Stimulated activated CD4-positive, alpha-beta T cell treated with anti-CD3 and anti-CD28 coated beads, Interleukin-1b, Interleukin-23, amount 100 ng/mL, for 4 hours (primary cell): ENCODE measurements around the gene SAP25.
A peak's percentile ranks its signal among the peaks of the same experiment; 100 is the strongest.

ENCODE experiments used
- DNase-seq, 2 donors: peaks; one replicate each; pipeline ENCODE4 v3.0.0-alpha.2; 2020; ENCODE audit warnings: low read depth in 2 of 2

SAP25 gene

DNA sequence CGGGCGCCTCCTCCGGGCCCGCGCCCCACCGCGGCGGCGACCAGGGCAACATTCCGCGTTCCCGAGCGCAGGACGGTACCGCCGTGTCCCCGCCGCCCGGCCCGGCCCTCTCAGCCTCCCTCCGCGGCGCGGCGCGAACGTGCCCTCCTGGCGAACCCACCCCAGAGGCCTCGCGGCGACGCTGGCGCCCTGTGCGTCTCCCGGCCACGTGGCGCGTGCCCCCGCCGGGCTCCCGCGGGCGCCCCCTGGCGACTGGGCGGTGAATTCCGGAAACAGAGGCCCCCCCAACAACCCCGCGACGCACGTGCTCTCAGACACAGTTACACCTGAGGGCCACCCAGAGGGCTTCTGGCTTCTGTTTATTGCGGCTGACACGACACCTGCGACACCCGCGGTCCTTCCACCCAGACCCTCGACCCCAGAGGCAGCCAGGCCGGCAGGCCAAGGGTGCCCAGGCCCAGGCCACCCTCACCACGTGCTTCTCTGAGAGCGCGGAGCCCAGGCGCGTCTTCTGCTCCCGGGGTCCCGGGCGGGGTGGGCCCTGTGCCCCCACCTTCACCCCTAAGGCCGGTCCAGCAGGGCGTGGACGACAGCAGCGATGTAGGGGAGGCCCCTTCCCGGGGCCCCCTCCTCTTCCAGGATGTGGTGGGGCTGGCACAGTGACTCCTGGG lies at the start of gene SAP25:
SAP25 (minus strand) TSS at position 210 of the 671 bp plus-strand sequence; CDS start at position 52, 158 bp downstream.
- no peak for DNase-seq

DNA sequence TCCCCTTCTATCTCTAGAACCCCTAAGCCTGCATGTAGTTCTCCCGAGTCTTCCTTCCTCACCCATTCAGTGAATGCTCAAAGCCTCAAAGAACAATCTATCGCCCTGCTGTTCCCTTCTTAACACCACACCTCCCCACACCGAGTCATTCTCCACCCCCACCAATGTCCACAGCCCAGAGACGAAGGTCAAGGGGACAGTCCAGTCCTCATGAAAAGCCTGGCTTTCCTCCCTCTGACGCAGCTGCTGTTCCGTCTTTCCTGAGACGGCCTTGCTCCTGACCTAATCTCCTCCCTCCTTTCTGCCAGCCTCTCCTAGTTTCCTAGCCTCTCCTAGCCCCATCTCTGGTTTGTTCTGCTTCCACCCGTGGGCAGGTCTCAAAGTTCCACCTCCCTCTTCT lies 47.9 kb upstream of the SAP25 start:
- no peak for DNase-seq

DNA sequence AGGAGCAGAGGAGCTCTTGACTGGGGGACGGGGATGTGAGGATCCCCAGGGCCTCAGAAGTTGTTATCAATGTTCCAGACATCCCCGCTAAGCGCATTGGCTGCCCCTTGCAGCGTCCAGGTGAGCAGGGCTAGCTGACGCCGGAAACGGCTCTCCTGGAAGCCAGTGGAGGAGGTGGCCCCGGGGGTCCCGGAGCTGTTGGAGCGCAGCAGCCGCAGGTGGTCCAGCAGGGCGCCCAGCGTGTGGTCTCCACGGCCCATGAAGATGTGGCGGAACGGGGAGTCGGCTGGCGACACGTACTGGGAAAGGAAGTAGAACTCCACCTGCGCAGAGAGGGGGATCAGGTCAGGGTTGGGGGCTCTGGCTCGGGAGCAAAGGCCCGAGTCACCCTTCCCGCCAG lies 47.1 kb upstream of the SAP25 start:
- no peak for DNase-seq

DNA sequence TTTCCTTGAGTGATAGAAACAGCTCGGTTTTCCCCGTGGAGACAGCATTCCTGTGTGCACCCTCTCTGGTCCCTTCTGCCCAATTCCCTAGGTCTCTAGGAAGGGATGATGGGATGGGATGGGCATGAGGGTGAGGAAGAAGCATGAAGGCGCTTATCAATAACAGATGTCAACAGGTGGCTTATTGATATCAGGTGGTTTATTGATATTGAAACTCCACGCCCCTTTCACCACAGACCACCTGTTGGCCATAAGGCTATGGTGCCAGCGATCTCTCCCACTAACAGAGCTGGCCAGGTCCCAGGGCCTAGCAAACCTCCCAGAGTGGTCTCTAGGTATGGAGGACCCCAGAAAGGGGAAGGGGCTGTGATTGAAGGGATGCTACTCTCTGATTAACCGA lies 46.5 kb upstream of the SAP25 start:
- no peak for DNase-seq

DNA sequence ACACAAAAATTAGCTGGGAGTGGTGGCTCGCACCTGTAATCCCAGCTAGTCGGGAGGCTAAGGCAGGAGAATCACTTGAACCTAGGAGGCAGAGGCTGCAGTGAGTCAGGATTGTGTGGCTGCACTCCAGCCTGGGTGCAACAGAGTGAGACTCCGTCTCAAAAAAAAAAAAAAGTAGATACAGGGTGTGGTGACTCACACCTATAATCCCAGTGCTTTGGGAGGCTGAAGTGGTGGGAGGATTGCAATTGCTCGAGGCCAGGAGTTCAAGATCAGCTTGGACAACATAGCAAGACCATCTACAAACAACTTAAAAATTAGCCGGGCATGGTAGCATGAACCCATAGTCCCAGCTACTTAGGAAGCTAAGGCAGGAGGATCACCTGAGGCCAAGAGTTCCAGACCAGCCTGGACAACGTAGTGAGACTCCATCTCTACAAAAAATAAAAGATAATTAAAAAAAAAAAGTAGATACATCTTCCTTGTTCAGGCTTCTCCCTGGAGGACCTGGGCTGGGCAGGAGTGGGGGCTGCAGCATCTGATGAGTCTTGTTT lies 40.7 kb upstream of the SAP25 start:
- DNase-seq: no peak

DNA sequence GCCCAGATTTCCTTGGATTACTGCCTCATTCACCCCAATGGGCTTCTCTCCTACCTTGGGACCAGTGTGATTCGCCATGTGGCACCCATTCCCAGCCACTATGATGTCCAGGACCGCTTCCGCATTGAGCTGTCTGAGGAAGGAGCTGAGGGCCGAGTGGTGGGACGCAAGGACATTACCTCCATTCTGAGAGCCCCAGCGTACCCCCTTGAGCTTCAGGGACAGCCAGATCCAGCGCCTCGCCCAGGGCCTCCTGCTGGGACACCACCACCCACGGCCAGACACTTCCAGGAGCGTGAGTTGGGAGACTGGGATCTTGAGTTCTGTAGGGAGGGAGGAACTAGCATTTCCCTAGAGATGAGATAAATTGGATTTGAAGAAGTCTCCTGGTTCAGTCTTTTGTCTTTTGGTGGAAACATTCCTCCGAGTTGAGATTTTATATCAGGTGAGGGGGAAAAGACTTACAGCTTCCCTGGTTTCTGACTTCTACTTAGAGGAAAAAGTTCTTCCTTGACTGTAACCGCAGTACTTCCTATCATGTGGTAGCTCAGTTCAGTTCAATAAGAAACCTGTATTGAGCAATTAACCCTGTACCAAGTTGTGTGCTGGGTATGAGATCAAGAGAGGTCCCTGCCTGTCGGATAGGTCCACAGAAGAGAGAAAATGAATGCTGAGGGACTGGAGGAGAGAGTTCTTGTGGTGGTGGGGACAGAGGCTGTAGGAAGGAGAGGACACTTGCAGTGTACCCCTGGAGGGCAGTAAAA lies 39.9 kb upstream of the SAP25 start:
- no peak for DNase-seq

DNA sequence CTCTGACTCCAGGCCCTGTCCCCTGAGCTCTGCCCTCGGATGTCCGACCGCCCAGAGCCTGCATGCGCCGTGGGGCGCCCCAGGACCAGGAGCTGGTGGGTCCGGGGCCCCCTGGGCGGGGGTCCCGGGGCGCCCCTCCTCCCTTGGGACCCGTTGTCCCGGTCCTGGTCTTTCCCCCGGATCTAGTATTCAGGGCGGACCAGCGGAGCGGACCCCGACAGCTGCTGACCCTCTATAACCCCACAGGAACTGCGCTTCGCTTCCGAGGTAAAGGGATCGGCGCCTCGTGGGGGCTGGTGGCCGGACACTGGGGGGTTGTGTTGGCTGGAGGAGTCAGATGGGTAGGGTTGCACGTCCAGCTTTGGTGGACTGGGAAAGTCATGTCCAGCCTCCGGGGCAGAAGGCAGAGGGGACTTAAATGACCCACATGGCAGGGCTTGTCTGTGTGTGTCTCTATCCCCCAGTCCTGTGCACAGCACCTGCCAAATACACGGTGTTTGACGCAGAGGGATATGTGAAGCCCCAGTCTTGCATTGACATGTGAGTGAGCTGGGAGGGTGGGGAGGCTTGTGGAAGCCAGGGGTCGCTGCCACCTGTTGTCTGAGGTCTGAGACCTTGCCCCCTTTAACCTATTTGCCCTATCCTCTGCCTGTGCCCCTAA lies 39.2 kb upstream of the SAP25 start:
- no peak for DNase-seq

DNA sequence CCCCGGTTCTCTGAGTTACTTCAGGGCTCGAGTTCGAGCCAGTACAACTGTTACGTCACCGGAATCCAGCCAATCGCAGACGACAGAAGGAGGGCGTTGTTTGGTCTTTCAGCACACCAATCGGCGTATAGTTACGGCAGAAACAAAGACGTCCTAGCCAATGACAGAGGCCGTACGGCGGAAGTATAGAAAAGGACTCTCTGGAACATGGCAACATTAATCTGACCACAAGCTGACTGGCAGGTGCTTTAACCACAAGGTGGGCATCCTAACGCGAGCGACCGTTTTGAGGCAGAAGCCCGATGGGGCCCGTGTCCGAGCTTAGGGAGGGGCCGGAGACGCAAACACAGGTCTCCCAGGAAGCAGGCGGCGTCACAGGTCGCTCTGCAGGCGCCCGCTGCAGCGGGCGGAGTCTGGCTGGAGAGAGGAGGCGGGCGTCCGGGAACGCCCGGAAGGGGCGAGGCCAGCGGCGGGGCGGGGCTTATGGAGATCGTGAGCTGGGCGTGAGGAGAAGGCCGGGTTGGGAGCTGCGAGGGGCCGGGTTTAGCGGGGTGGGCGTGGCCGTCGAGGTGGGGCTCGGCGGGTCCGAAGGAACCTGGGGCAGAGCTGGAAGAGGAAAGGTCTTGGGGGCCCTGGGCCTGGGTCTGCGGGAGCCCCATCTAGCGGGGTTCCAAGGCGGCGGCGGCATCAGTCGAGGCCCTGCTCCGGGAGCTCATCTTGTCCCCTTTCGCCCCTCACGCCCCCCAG lies 38.5 kb upstream of the SAP25 start, which contains the start of gene MOSPD3:
MOSPD3 (plus strand) TSS at position 558 of the 747 bp plus-strand sequence. CDS start 252 bp downstream, outside the sequence.
- DNase-seq: peak; percentile 98 to 99

DNA sequence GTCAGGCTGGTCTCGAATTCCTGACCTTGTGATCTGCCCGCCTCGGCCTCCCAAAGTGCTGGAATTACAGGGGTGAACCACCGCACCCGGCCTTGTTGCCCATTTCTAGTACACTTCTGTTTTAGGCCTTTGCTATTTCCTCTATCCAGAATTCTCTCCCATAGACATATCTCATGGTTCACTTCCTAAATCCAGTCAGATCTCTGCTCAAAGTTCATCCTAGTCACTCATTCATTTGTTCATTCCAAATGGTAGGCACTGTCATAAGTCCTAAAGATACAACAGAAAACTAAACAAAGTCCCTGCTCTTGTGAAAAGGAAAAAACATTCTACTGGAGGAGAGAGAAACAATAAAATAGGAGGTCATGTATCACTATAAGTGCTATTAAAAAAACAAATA lies 36.3 kb upstream of the SAP25 start:
- DNase-seq: no peak

DNA sequence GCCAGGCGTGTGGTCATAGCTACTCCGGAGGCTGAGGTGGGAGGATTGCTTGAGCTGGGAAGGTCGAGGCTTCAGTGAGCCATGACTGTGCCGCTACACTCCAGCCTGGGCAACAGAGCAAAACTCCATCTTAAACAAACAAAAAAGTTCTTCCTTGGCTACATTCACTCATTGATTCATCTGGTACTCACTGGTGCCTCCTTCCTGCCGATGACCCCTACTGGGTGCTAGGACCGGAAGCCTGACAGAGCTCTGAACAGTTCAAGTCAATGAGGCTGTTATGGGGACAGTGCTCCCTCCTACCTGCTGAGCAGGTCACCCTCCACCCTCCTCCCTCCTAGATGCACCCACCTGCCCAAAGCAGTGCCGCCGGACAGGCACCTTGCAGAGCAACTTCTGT lies 33.4 kb upstream of the SAP25 start:
- no peak for DNase-seq

DNA sequence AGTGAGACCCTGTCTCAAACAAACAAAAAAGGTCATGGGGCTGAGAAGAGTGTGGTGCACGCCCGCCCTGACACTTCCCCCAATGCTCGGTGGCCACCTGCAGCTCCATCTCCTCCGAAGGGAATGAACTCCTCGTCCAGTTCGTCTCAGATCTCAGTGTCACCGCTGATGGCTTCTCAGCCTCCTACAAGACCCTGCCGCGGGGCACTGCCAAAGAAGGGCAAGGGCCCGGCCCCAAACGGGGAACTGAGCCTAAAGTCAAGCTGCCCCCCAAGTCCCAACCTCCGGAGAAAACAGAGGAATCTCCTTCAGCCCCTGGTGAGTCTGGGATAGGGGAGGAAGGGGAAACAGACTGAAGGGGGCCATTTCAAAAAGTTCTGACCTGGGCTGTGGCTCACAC lies 32.6 kb upstream of the SAP25 start:
- DNase-seq: no peak

DNA sequence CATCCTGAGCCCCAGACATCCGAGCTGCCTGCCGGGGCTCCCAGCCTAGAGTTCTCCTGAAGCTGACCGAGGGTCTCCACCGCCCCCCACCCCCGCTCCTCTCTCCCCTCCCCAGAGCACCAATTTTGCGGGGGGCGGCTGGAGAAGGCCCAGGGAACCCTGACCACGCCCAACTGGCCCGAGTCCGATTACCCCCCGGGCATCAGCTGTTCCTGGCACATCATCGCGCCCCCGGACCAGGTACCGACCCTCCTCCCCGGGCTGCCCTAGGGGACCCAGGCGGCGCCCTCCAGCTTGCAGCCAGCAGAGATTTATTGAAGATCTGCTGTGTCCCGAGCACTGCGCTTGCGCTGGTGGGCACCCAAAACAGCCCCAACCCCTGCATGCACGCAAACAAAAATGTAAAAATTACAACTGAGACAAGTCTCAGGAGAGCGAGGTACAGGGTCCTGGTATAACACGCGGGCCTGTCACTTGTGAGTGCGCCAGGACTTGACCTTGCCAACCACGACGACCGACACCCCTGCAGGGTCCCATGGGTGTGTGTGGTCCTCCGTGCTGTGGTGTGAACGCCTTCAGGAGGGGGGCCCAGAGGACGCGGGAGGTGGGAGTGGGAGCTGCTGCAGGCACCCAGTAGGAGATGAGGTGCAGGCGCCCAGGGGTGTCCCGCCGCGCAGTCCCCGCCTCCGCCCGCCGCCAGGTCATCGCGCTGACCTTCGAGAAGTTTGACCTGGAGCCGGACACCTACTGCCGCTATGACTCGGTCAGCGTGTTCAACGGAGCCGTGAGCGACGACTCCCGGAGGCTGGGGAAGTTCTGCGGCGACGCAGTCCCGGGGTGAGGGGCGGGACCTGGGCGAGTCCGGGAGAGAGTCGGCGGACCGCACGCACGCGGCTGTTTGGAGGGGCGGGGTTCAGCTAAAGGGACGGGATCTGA lies 31.5 kb upstream of the SAP25 start:
- DNase-seq: no peak

DNA sequence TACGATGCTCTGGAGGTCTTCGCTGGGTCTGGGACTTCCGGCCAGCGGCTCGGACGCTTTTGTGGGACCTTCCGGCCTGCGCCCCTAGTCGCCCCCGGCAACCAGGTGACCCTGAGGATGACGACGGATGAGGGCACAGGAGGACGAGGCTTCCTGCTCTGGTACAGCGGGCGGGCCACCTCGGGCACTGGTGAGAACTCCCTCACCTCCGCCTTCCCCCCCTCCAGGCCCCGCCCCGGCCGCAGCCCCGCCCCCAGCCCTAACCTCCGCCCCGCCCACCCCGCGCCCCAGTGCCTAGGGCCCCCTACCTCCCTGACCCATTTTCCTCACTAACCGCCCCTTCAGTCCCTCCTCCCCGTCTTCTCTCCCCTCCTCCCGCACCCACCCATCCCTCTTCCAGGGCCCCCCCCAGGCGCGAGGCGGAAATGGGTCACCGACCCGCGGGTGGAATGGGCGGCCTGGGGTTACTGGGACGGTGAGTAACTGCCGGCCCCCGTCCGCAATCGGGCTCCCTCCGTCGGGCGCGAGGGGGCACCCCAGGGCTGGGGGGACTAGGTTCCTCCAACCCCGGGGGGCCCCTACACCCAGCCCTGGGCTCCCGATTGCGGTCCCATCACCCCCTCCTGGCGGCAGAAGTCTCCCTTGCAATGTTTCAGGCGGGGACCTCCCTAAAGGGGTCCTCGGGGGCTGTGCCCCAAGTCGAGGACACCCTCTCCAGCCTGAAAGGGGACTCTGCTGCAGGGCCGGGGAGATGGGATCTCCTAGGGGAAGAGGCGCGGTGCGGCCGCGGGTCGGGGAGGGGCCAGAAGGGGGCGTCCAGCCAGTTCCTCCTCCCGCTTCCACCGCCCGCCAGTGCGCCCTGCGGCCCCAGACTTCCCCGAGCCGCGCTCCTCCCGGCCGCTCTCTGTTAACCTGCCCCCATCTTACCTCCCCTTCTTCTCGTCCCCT lies 30.6 kb upstream of the SAP25 start:
- DNase-seq: peak; percentile 54 to 65

DNA sequence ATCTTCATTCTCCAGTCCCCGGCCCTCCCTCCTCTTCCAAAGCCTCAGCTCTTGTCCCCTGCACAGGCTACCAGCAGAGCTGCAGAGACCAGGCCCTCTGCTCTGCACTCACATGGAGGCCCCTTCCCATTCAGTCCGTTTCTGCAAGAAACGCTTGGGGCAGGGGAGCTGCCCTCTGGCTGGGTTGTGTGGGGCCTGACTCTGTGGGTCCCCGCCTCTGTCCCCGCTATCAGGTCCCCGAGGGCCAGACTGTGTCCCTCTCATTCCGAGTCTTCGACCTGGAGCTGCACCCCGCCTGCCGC lies 30.0 kb upstream of the SAP25 start:
- no peak for DNase-seq

DNA sequence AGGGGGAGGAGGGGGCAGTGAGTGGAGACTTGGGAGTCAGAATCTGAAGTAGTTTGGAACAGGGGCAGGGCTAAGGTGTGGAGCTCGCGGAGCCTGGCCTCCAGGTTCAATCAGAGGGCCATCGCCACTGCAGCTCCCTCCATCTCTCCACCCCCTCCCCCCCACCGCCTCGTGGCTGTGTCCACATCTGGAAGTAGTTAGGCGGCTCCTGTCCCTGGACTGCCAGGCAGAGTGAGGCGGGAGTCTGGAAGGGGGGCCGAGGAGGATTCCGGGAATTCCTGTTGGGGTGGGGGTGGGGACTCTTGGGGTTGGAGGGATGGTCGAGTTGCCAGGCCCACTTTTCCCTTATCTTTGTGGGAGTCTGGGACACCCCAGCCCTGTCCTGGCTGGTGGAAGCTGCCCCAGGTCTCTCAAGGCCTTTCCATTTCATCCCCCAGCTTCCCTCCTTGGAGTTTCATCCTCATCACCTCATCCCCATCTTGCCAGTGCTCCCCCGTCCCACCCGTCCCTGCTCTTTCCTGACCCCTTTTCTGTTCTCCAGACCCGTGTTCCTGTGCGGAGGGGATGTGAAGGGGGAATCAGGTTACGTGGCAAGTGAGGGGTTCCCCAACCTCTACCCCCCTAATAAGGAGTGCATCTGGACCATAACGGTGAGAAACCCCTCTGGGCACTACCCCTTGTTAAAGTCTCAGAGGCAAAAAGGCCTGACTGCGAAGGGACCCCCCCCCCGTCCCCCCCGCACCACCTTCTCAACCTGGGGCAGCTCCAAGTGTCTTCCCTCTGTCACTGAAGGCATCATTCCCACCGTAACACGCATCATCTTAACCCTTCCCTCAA lies 29.4 kb upstream of the SAP25 start:
- DNase-seq: no peak

DNA sequence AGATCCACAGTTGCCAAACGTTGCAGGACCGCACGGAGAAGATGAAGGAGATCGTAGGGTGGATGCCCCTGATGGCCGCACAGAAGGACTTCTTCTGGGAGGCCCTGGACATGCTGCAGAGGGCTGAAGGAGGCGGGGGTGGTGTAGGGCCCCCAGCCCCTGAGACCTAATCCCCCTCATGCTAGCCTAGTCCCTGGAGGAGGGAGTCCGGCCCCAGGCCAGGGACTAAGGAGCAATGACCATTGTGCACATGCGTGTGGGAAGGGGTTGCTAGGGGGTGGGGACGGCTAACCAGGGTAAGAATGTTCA lies 27.0 kb upstream of the SAP25 start:
- DNase-seq: no peak

DNA sequence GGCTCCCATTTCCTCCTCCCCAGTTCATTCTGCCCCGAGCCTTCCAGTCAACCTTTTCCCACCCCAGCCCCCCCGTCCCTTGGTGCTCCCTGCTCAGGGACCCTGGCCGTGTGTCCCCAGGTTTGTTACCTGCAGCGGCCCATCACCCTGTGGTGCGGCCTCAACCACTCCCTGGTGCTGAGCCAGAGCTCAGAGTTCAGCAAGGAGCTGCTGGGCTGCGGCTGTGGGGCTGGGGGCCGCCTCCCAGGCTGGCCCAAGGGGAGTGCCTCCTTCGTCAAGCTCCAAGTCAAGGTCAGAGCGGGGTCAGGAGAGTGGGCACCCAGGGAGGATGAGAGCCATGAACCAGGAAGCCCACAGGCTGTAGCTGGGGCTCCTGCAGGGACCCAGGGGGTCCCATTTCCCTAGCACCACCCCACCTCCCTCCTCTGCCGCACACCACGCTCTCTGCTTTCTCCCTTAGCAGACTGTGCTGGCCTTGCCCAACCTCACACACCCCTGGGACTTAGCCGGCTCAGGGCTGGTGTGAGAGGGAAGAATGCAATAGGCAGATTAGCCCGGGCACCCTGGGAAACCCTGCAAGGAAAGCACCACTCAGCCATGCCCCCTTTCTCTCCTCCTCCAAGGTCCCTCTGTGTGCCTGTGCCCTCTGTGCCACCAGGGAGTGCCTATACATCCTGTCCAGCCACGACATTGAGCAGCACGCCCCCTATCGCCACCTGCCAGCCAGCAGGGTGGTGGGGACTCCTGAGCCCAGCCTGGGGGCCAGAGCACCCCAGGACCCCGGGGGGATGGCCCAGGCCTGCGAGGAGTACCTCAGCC lies 26.4 kb upstream of the SAP25 start:
- no peak for DNase-seq

DNA sequence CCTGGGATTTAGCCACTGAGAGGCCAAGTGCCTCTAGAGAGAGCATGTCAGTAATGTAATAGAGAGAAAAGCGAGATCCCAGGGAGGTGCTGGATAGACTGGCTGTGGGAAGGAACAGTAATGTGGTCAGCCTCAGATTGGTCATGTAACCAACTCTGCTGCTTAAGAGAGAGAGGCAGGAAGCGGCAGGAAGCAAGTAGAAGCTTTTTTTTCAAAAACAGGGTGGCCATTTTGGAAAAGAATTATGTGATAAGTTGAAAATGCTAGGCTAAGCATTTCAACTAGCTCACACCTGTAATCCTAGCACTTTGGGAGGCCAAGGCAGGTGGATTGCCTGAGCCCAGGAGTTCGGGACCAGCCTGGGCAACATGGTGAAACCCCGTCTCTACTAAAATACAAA lies 24.7 kb upstream of the SAP25 start:
- no peak for DNase-seq
